ENCODE results near the gene LRP2.
A peak's percentile ranks its signal among the peaks of the same experiment; 100 is the strongest.

LRP2 gene

GRCh38 chr2:169237286-169237685, 125.0 kb downstream of the LRP2 start:
- DNase-seq = no peak

GRCh38 chr2:169232551-169233154, 129.7 kb downstream of the LRP2 start:
- no peak for DNase-seq

- no peak for DNase-seq
These were observed 132.1 kb downstream of the LRP2 start for GRCh38 chr2:169230204-169230603.

- no peak for DNase-seq
These were observed 132.7 kb downstream of the LRP2 start for GRCh38 chr2:169229590-169229989.

- no peak for DNase-seq
These were observed 136.4 kb downstream of the LRP2 start for GRCh38 chr2:169225906-169226305.

- no peak for DNase-seq
These were observed 137.0 kb downstream of the LRP2 start for GRCh38 chr2:169225233-169225750.

- no peak for DNase-seq
These were observed 139.7 kb downstream of the LRP2 start for GRCh38 chr2:169222665-169223064.

- peak; percentile 22 for DNase-seq
These were observed 140.5 kb downstream of the LRP2 start for GRCh38 chr2:169221745-169222369.

GRCh38 chr2:169210917-169211316, 151.4 kb downstream of the LRP2 start:
- DNase-seq = no peak

GRCh38 chr2:169208026-169208425, 154.3 kb downstream of the LRP2 start:
- no peak for DNase-seq

- DNase-seq = no peak
These were observed 157.2 kb downstream of the LRP2 start for GRCh38 chr2:169205176-169205575.

GRCh38 chr2:169203952-169204351, 158.4 kb downstream of the LRP2 start:
- DNase-seq = no peak

GRCh38 chr2:169200756-169201155, 161.6 kb downstream of the LRP2 start:
- DNase-seq = no peak

- DNase-seq = no peak
These were observed 168.7 kb downstream of the LRP2 start for GRCh38 chr2:169193618-169194017.

- DNase-seq = no peak
These were observed 172.0 kb downstream of the LRP2 start for GRCh38 chr2:169190197-169190775.

GRCh38 chr2:169189132-169189531, 173.2 kb downstream of the LRP2 start:
- DNase-seq = no peak

- DNase-seq = no peak
These were observed 176.6 kb downstream of the LRP2 start for GRCh38 chr2:169185711-169186110.

GRCh38 chr2:169184074-169184473, 178.3 kb downstream of the LRP2 start:
- no peak for DNase-seq

- DNase-seq = no peak
These were observed 179.8 kb downstream of the LRP2 start for GRCh38 chr2:169182573-169182972.

GRCh38 chr2:169178804-169179390, 183.4 kb downstream of the LRP2 start:
- DNase-seq = no peak

GRCh38 chr2:169178364-169178763, 184.0 kb downstream of the LRP2 start:
- DNase-seq = no peak

GRCh38 chr2:169175112-169175511, 187.2 kb downstream of the LRP2 start:
- no peak for DNase-seq

GRCh38 chr2:169173876-169174275, 188.5 kb downstream of the LRP2 start:
- DNase-seq = no peak

- DNase-seq = no peak
These were observed 189.4 kb downstream of the LRP2 start for GRCh38 chr2:169172914-169173313.
